NCI-H460 (cell line): ENCODE data around the gene HOXD4. TPM values are rescaled to one million over a fixed set of nuclear protein-coding genes. Genes with fewer than 3 reads are reported as not detected.

Experiments
- DNase-seq: peaks from one replicate; pipeline ENCODE4 v3.0.0-alpha.2; 2016; ENCODE audit warnings: low read depth; ENCODE audit errors: extremely low read depth
- total RNA-seq: library from RNA; depleted of rRNA; stranded (reverse); fragments of >200 nt; shearing (Covaris generic); gene quantifications from 2 replicates; pipeline ENCODE4 v1.2.3, GENCODE V29; 2014

HOXD4 gene
- total RNA-seq, 1 experiment from 2014 or later: not detected

GRCh38 chr2:176124947-176125771, 26.2 kb upstream of the HOXD4 start:
- DNase-seq: no peak

DNA sequence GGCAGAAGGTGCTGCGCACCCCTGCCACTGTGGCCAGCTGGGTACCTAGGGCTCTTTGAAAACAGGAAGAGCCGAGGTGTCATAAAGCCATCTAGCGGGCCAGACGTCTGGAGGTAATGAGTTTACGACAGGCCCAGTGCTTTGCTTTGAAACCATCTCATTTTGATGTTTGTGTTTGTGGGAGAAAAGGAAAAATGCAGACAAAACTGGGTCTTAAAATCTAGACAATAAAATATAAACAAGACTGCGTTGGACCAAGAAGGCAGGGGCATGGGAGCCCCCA, 25.6 kb upstream of the HOXD4 start:
- no peak for DNase-seq

- DNase-seq: peak; percentile 52
Observed at GRCh38 chr2:176126929-176127773, 24.2 kb upstream of the HOXD4 start.

- no peak for DNase-seq
Observed at GRCh38 chr2:176127774-176128072, 23.6 kb upstream of the HOXD4 start.

DNA sequence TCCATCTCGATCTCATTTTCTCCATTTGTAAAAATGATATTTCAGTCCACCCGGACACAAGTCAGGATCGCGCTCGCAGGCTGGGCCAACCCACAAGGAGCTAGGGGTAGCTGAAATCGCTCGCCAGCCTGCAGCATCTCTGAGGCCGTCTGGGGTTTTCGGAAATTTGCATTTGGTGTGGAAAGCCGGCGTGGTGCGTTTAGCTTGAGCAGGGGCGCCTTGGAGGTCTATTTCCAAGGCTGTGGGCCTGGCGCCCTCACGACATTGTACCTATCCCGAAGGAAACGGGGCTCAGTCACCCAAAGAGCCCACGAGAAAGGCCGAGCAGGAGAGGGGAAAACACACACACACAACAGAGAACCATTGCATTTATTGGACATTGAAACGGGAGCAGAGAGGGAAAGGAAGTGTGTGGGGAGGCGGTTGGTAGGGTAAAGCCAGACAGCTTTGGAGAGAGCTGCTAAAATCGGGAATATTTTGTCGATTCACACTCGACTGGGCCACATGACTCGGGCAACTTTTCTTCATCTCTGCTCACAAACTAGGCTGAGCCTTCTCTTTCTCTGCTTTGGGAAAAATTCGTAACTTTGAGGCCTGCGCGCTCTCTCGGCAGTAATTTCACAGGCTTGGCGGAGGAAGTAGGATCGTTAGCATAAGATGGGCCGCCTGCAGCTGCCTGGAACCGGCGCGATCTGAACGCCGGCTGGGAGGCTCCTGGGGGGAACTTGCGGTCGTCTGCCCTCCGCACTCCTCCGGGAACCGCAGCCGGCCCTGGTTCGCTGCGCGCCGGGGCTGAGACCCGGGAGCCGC, 23.0 kb upstream of the HOXD4 start:
- DNase-seq: no peak

- peak; percentile 60 for DNase-seq
Observed at GRCh38 chr2:176128982-176129796, 22.2 kb upstream of the HOXD4 start, which contains the start of gene HOXD8. HOXD8 (plus strand) TSS chr2:176129705; CDS start chr2:176130367, 662 bp downstream.

DNA sequence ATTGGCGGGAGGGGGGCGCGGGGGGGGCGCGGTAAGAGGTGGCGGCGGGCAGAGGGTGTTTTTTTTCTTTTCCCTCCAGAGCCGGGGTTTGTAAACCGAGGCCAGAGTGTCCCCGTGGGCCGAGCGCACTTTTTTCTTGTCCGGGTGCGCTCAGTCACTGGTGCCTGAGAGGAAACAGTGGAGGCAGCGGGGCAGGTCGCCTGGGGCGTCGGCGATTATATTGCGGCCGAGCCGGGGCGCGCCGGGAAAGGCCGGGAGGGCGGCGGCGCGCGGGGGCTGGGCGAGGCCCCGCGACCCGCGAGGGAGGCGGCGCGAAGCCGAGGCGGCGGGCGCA, 21.6 kb upstream of the HOXD4 start:
- DNase-seq: no peak

DNA sequence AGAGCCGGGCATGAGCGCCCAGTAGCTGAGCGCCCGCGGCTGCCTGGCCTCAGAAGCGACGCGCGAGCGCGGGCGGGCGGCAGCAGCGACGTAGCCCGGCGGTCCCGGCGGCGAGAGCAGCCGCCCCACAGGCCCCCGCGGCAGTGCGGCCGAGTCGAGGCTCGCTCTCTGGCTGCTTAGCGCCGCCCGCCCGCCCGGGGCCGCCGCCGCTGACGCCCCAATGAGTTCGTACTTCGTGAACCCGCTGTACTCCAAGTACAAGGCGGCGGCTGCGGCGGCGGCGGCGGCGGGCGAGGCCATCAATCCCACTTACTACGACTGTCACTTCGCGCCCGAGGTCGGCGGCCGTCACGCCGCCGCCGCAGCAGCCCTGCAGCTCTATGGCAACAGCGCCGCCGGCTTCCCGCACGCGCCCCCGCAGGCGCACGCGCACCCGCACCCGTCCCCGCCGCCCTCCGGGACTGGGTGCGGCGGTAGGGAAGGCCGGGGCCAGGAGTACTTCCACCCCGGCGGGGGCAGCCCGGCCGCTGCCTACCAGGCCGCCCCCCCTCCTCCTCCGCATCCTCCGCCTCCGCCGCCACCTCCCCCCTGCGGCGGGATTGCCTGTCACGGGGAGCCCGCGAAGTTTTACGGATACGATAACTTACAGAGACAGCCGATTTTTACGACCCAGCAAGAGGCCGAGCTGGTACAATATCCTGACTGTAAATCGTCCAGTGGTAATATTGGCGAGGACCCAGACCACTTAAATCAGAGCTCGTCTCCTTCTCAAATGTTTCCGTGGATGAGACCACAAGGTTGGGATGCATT, 21.0 kb upstream of the HOXD4 start:
- peak; percentile 20 for DNase-seq

- DNase-seq: no peak
Observed at GRCh38 chr2:176130957-176131847, 20.1 kb upstream of the HOXD4 start.

DNA sequence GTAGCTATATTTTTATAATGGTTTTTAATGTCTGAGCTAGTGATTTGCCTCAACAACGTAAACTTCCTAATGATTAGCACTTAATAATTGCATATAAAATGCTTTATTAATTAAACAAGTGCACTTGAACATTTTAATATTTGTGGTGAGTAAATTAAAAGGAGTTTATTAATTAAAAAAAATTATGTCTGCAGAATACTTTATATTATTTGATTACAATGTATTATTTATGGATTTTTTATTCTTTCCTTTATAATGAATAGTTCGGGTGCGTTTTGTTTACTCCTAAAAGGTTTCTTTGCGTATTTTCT, 19.5 kb upstream of the HOXD4 start:
- no peak for DNase-seq

DNA sequence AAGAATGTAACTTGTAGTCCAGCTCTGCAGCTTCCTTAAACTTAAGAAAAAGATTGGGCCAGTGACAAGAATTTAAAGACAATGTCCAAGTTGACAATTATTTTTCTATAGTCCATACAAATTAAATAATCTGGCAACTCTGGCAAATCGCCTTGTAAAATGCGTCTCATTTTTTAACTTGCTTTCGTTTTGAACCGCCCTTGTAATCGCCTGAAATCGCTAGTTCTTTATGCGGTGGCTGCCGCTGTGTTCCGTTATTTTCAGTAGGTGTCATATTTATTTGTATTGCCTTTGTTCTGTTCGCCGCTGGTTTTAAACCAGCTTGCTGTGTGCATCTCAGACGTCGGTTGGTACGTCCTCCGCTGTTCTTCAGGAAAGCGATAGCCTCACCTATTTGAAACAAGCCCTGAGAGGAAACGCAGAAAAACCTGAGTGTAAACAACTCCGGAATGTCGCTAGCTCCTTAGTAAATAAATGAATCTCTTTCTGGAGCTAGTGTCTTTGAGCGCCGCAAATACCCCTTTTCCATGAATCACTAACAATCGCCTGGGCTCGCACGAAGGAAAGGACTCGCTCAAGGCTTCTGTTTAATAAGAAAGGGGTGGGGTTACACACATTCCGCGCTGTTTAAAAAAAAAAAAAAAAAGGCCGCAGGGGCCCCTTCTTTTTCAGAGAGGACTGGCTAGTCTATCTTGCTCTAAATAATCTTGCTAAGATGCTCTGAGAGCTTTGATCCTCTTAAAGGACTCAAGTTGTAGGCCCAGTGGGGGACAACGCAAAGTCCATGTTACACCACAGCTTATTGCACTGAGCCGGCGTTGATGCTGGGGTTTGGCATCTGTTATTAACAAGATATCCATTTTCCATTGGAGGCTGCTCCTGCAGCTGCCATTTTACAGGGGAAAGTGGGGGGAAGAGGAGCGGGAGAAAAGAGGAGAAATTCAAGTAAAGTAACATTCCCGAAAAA, 18.9 kb upstream of the HOXD4 start:
- DNase-seq: no peak

- no peak for DNase-seq
Observed at GRCh38 chr2:176133389-176133788, 18.0 kb upstream of the HOXD4 start.

GRCh38 chr2:176134035-176134434, 17.3 kb upstream of the HOXD4 start:
- DNase-seq: no peak

DNA sequence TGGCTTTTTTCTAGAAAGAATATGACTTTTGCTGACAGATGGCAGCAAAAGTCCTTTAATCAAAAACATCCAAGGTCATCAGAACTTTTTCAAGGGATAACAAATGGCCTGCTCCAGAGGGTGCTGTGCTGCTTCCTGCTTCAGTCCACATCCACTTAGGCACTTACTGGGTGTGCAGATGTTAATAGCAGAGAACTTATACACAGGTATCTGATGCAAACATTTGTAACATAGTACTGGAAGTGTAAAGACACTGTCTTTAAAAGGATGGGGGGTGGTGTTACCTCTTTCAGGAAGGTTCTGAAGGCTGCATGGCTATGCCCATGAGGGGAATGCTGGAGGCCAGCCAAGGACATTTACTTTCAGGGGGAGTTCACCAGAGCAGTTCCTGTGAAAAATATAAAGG, 16.3 kb upstream of the HOXD4 start:
- peak; percentile 7 for DNase-seq

DNA sequence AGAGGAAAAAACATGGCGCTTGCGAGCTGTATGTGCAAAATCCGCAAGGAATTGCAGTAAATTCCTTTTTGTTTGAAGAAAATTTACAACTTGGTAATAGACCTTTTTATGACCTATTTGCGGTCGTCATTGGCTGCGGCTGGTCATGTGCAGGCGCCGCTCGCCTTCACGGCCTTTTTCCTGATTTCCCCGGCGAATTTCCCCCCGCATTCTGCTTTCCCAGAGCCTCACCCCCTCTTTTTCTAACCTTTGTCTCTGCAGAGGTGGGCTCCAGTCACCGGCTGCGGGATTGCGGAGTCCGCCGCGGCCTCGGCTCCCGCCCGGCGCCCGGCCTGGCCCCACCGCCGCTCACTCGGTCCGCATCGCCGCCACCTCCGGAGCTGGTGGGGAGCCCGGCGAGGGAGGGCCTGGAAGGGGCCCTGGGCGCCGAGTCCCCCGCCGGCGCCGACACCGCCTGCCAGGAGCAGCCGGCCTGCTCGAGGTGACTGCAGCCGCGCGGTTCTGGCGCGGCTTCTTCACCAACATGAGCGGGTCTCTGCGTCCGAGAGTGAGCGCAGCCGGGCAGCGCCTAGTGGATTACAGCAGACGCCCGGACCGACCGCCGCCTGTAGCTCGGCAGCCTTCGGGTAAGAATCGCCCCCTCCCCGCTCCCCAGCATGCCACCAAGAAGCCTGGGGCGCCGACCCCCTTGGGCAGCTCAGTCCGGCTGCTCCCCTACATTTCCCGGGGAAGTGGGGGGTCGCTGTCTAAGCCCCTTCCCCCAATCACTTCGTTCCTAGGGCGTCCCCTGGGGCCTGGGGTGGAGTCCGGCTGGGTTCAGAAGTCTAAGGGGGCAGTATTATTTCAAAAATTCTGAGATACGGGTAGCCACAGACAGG, 14.7 kb upstream of the HOXD4 start:
- no peak for DNase-seq

DNA sequence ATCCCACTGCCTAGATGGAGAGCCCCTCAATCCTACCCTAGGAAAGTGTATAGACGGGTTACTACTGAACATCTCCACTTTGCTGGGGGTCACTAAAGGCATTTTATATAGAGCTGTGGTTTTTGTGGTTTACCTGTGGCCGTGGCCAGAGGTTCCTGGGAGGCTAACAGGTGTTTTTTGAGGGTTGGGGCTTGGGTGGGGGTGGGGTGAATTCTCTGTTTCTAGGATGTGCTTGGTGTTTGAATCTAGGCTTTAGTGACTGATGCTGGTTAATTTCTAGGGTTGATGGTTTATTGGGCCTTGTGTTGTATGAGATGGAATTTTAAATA, 14.1 kb upstream of the HOXD4 start:
- DNase-seq: no peak

- DNase-seq: no peak
Observed at GRCh38 chr2:176137906-176138305, 13.4 kb upstream of the HOXD4 start.
